Kidney (tissue), 14 donors: ENCODE data around the gene MYH7B. TPM values are rescaled to one million over a fixed set of nuclear protein-coding genes. Genes with fewer than 3 reads are reported as not detected.

Experiments used
- DNase-seq, 5 donors: peaks; one replicate each; pipeline ENCODE4 v3.0.0-alpha.2; 2013 to 2020
- FAIRE-seq: peaks from 2 replicates; lab custom pipeline; 2012; peaks lifted over from hg19 to GRCh38; lab: Jason Lieb, UNC
- H3K27ac ChIP-seq, 2 donors: one replicate each; pipeline ENCODE4 v1.7.0; 2013; ENCODE audit warnings: low read depth in 2 of 2, low read length in 2 of 2, inconsistent platforms in 1 of 2
- H3K27me3 ChIP-seq: one replicate; pipeline ENCODE4 v1.7.1; 2013; ENCODE audit warnings: low read length, inconsistent platforms; ENCODE audit not compliant: control insufficient read depth, insufficient read depth
- H3K36me3 ChIP-seq, 3 donors: one replicate each; pipeline versions ENCODE4 v1.7.0 to v1.7.1; 2013; ENCODE audit warnings: low read length in 3 of 3, control low read depth in 1 of 3, inconsistent platforms in 1 of 3; ENCODE audit not compliant: insufficient read depth in 3 of 3, control insufficient read depth in 2 of 3
- H3K4me1 ChIP-seq, 3 donors: one replicate each; pipeline versions ENCODE4 v1.7.0 to v1.7.1; 2013; ENCODE audit warnings: low read length in 3 of 3, inconsistent platforms in 1 of 3, low read depth in 1 of 3; ENCODE audit not compliant: control insufficient read depth in 2 of 3, insufficient read depth in 2 of 3
- H3K4me3 ChIP-seq, 3 donors: one replicate each; pipeline versions ENCODE4 v1.7.0 to v1.8.1; 2013; ENCODE audit warnings: low read length in 3 of 3, control low read depth in 1 of 3, inconsistent platforms in 1 of 3
- H3K9ac ChIP-seq, 3 donors: one replicate each; pipeline versions ENCODE4 v1.7.0 to v1.7.1; 2013; ENCODE audit warnings: low read length in 3 of 3, control low read depth in 1 of 3, inconsistent platforms in 1 of 3
- H3K9me3 ChIP-seq, 3 donors: one replicate each; pipeline versions ENCODE4 v1.7.0 to v1.7.1; 2013; ENCODE audit warnings: low read length in 3 of 3, control low read depth in 1 of 3, inconsistent platforms in 1 of 3; ENCODE audit not compliant: control insufficient read depth in 2 of 3, insufficient read depth in 1 of 3
- intact Hi-C: fragments of 100-400 bp; cut with DNase I; formaldehyde crosslinking; loops from one replicate; pipeline ENCODE4 v1.11.1; 2022
- polyA plus RNA-seq: library from polyadenylated mRNA; stranded (reverse); fragments of 350-450 nt; fragmentation: Illumina TruSeq; extraction: RNeasy Lipid Tissue Mini Kit (QIAGEN cat#74804); gene quantifications from one replicate; pipeline ENCODE4 v1.2.3, GENCODE V29; 2014; ENCODE audit warnings: low read depth, low replicate concordance; ENCODE audit not compliant: insufficient read depth
- total RNA-seq: library from RNA; stranded (reverse); fragmentation: NEBNext Ultra II Directional; extraction: Animal tissue kit (Norgen Biotek cat#: 25700); gene quantifications from one replicate; pipeline ENCODE4 v1.2.1, GENCODE V29; 2021
- TF ChIP-seq, protein P1 (sequence below): IDR thresholded peaks from 3 replicates; pipeline ENCODE4 v1.5.1; 2012; ENCODE audit warnings: mild to moderate bottlenecking, moderate library complexity, borderline replicate concordance; ENCODE audit not compliant: insufficient read depth; ENCODE audit errors: extremely low read depth
- donor health status: control.
- donor health status: control.
- donor health status: control.
- donor health status: control.
- donor health status: control.
- donor health status: DM: yes; HTN: yes; CAD: no.
- donor health status: Normal renal cell carcinoma (clear cell type).

Gene MYH7B
- total and polyA plus RNA-seq, 2 donors from 2014 or later = 0.76 to 3.7 TPM

DNA sequence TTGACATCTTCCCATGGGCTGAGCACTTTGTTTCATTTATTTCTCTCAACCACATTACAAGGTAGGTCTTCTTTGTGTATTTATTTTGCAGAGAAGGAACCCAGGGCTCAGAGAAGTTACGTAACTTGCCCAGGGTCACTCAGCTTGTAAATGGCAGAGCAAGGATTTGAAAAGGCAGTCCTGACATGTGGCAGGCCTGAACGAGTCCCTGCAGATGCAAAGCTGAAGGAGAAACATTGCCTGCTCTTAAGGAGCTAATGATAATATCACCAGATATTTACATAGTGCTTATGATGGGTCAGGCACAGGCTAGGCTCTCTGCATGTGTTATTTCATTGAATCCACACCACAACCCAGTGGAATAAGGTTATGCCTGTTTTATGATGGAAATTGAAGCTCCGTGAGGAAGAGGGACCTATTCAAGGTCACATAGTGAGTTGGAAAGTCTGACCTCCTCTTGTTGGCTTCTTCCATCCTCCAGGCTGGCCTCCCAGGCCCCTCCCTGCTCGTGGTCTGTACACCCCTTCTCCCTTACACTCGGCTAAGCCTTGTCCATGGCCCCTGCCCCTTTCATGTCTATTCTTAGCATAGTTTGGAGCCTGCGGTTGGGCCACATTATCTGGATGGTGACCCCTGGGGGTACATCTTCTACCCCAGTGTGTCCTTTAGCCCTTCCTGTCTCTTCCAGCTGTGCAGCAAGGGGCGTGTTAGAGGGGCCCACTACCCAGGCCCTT, 12.5 kb downstream of the MYH7B start:
- FAIRE-seq (no peak), DNase-seq (no peak)
- Histone ChIP-seq H3K4me3 (no peak overlapping the region), H3K27ac (no peak overlapping the region), H3K9me3 (no peaks in the 10 kb centered on the region), H3K4me1 (no peaks in the 10 kb centered on the region), H3K9ac (no peak overlapping the region), H3K36me3 (no peaks in the 10 kb centered on the region), H3K27me3 (no peaks in the 10 kb centered on the region)
- TF ChIP-seq, protein P1, sequence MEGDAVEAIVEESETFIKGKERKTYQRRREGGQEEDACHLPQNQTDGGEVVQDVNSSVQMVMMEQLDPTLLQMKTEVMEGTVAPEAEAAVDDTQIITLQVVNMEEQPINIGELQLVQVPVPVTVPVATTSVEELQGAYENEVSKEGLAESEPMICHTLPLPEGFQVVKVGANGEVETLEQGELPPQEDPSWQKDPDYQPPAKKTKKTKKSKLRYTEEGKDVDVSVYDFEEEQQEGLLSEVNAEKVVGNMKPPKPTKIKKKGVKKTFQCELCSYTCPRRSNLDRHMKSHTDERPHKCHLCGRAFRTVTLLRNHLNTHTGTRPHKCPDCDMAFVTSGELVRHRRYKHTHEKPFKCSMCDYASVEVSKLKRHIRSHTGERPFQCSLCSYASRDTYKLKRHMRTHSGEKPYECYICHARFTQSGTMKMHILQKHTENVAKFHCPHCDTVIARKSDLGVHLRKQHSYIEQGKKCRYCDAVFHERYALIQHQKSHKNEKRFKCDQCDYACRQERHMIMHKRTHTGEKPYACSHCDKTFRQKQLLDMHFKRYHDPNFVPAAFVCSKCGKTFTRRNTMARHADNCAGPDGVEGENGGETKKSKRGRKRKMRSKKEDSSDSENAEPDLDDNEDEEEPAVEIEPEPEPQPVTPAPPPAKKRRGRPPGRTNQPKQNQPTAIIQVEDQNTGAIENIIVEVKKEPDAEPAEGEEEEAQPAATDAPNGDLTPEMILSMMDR = no peak
- intact Hi-C loops = no loop called here

DNA sequence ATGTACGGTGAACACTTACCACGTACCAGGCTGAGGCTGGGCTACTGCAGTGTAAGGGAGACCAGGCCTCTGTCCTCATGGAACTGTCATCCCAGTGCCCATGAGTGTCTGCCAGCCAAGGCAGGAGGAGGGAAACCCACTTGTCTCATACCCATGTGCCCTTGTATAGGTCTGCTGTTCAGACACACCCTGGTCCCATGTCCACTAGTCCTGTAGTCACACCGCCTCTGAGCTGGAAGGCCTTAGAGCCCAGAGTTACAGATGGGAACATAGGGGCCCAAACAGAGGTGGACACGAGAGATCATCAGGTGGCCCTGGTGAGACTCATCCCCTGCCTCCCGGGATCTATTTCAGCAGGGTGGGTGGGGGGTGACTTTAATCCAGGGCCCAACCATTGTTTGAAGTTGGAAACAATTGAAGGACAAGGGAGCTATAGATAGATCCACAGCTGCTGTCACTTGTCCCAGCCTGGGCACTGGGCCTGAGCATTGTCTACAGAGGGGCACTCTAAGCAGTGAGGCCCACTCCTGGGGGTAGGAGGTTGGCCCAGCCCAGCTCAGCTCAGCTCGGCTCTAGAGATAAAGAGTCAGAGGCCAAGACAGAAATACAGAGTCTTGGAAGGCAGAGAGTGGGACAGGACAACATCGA, 14.6 kb downstream of the MYH7B start:
- no peak for FAIRE-seq
- Histone ChIP-seq H3K9me3 (no peaks in the 10 kb centered on the region), H3K27me3 (no peaks in the 10 kb centered on the region)

DNA sequence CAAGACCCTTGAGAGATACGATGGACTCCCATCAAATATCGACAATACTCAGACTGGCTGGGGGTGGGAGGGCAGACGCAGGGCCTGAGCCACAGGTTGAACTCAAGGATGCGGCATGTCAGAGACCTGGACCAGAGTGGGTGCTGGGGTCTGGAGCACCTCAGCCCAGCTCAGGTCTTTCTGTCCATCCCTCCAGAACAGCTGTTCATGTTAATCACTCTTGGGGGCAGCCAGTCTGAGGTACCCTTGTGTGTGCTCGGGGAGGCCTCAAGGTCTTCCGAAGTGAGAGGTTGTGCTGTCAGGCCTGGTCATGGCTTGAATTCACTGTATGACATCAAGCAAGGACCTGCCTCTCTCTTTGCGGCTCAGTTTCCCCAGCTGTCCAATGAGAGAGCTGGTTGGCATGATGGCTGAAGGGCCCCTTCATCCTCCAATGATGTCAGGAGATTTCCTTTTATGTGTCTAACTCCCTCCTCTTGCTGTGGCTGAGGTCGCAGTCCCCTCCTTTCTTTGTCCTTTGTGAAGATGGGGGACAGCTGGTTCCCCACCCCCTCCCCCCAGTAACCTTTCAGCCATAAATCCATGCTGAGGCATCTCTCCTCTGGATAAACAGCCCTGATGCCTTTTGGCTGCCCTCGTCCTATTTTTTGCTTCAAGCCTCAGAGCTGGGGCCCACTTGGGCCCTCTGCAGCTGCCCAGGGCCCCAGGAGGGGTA, 15.3 kb downstream of the MYH7B start:
- Histone ChIP-seq H3K36me3 (no peaks in the 10 kb centered on the region), H3K9ac (no peak overlapping the region), H3K4me1 (no peaks in the 10 kb centered on the region), H3K27me3 (no peaks in the 10 kb centered on the region), H3K27ac (no peak overlapping the region), H3K4me3 (no peak overlapping the region), H3K9me3 (no peaks in the 10 kb centered on the region)
- intact Hi-C loops = no loop called here
- FAIRE-seq (no peak), DNase-seq (no peak)
- TF ChIP-seq, protein P1 = no peak

More for the DNA sequence above, 14.6 kb downstream of the MYH7B start:
- H3K36me3 ChIP-seq = no peaks in the 10 kb centered on the region
- TF ChIP-seq, protein P1 = no peak
- intact Hi-C loops = no loop called here
- H3K4me1 ChIP-seq = no peaks in the 10 kb centered on the region
- no peak overlapping the region for H3K4me3 ChIP-seq
- DNase-seq = no peak
- no peak overlapping the region for H3K9ac ChIP-seq
- no peak overlapping the region for H3K27ac ChIP-seq
